ENCODE data around the gene PCDH9.

PCDH9 gene

GRCh38 chr13:67015976-67016600, 214.0 kb downstream of the PCDH9 start:
- DNase-seq: no peak

GRCh38 chr13:67014399-67014798, 215.7 kb downstream of the PCDH9 start:
- no peak for DNase-seq

GRCh38 chr13:67013709-67014108, 216.4 kb downstream of the PCDH9 start:
- DNase-seq: no peak

- no peak for DNase-seq
Measured at GRCh38 chr13:67008075-67008668, 222.0 kb downstream of the PCDH9 start.

- no peak for DNase-seq
Measured at GRCh38 chr13:67004511-67004910, 225.6 kb downstream of the PCDH9 start.

- no peak for DNase-seq
Measured at GRCh38 chr13:67003743-67004142, 226.4 kb downstream of the PCDH9 start.

GRCh38 chr13:67001363-67001762, 228.8 kb downstream of the PCDH9 start:
- no peak for DNase-seq

- DNase-seq: no peak
Measured at GRCh38 chr13:66996503-66996902, 233.6 kb downstream of the PCDH9 start.

- no peak for DNase-seq
Measured at GRCh38 chr13:66995203-66995611, 234.9 kb downstream of the PCDH9 start.

GRCh38 chr13:66994517-66995202, 235.5 kb downstream of the PCDH9 start:
- no peak for DNase-seq

- DNase-seq: peak; percentile 59
Measured at GRCh38 chr13:66994097-66994496, 236.0 kb downstream of the PCDH9 start.

GRCh38 chr13:66992719-66993118, 237.4 kb downstream of the PCDH9 start:
- DNase-seq: no peak

- DNase-seq: peak; percentile 20
Measured at GRCh38 chr13:66992183-66992582, 238.0 kb downstream of the PCDH9 start.

- no peak for DNase-seq
Measured at GRCh38 chr13:66984241-66984640, 245.9 kb downstream of the PCDH9 start.

- no peak for DNase-seq
Measured at GRCh38 chr13:66981912-66982311, 248.2 kb downstream of the PCDH9 start.

GRCh38 chr13:66977161-66977560, 253.0 kb downstream of the PCDH9 start:
- DNase-seq: no peak

- DNase-seq: no peak
Measured at GRCh38 chr13:66974889-66975288, 255.2 kb downstream of the PCDH9 start.

- no peak for DNase-seq
Measured at GRCh38 chr13:66974174-66974573, 256.0 kb downstream of the PCDH9 start.

- DNase-seq: peak; percentile 7
Measured at GRCh38 chr13:66972659-66973058, 257.5 kb downstream of the PCDH9 start.

- no peak for DNase-seq
Measured at GRCh38 chr13:66971004-66971403, 259.1 kb downstream of the PCDH9 start.

GRCh38 chr13:66969291-66969690, 260.8 kb downstream of the PCDH9 start:
- DNase-seq: no peak

GRCh38 chr13:66967811-66968597, 262.1 kb downstream of the PCDH9 start:
- no peak for DNase-seq

GRCh38 chr13:66965181-66965580, 265.0 kb downstream of the PCDH9 start:
- DNase-seq: no peak

GRCh38 chr13:66962953-66963352, 267.2 kb downstream of the PCDH9 start:
- no peak for DNase-seq

Data from fibroblast of skin of right biceps (primary cell).